HG03175 (cell line): ENCODE measurements around the gene AMOTL1.
"Not testable (repeated sequence)": the region's sequence is repeated elsewhere in the genome, so short reads cannot be mapped to it uniquely, and the experiment has no call there.

ENCODE experiments used
- ATAC-seq: cut with Tn5 transposase; IDR thresholded peaks from one replicate; pipeline ENCODE4 v1.9.1; 2021; ENCODE audit warnings: mild to moderate bottlenecking, moderate library complexity; ENCODE audit not compliant: unreplicated experiment

Gene AMOTL1

DNA sequence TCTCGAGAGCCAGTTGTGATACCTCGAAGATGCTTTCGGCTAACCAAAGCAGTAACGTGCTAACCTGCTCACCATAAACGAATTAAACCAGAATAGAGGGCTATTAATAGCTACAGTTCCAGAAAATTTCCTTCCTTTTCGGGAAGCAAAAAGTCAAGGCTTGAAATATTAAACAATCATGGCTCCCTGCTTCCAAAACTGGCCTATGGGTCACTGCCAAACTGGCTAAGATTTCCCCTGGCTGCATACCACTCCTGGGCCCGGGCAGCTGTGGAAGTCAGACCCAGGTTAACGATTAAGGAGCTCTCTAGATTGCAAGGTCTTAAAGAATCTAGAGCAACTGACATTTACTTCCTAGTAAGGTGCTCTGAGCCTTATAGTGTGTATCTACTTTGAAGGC lies 1.7 kb downstream of the AMOTL1 start:
- ATAC-seq, result no peak

DNA sequence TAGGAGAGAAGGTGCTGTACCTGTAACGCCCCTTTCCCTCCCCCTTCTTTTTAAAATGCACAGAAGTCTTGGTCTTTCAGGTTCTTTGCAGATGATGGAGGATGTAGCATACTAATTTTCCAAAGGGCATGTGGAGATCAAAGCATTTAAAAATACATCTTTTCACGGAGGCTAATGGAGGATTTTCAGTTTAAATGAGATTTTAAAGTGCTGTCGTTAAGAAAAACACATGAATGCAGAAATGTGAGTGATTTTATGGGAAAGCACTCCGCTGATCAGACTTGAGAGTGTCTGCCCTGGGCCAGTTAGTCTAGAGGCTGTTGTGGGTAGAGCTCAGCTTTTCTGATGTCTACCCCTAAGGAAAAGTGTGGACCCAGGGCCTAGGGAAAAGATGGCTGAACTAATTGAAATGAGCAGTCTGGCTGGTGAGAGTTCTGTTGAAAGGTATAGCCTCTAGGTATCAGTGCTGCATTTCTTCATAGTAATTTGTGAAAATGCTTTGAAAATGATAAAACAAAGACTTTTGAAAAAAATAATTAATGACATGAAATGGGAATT lies 2.5 kb downstream of the AMOTL1 start:
- ATAC-seq, result no peak

DNA sequence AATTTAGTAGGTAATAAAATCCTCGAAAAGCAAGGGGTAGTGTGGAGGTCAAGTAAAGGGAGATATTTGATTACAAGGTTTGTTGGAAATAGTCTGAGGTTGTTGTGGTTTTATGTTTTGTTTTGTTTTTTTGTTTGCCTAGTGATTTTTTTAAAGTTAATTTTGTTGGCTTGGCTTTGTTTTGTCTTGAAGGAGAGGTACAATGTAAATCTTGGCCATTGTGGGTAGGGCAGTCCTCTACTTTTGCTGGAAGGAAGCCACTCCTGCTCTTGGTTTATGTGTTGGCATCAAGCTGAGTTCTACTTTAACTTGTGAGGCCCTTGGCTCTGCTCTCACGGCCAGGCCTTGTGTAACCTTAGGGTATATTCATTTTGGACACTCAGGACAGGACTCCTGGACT lies 3.2 kb downstream of the AMOTL1 start:
- no peak for ATAC-seq

DNA sequence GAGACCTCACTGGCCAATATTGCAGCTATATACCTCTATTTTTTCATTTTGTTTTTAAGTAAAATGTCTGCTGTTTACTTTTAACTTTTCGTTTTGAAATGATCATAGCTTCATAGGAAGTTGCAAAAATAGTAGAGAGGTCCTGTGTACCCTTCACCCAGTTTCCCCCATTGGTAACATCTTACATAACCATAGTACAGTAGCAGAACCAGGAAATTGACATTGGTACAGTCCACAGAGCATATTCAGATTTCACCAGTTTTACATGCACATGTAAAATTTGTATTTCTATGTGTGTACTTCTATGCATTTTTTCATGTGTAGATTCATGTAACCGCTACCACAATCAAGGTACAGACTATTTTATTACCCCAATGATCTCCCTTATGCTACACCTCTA lies 3.8 kb downstream of the AMOTL1 start:
- no peak for ATAC-seq

DNA sequence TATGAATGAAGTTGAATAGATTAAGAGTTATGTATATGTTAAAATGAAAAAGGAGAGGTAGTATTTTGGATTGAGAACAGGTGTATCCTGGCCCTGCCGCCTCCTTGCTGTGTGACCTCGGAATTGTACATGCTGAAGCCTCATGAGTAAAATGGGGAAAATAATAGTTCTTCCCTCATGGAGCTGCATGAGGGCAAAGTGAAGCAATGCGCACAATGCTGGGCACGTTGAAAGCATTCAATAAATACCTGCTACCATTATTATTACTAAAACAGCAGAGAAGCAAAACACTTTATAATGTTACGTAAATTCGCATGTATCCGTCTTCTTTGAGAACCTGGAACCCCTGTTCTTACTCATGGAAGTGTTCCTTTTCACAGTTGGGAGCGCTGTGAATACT lies 5.7 kb downstream of the AMOTL1 start:
- ATAC-seq, result no peak

DNA sequence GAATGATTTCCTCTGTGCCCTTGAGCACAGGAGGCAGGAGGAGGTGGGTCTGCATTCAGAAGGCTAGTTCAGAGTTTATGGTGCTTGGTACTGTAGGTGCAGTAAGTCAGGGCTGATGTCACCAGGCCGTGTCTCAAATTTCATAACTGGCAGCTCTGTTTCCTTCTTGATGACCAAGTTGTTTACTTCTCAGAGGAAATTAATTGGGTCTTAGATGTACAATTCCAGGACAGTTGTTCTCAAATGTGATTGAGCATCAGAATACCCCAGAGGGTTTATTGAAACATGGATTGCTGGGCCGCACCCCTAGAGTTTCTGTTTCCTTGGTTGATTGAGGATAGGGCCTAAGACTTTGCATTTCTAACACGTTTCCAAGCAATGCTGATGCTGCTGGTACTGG lies 6.2 kb downstream of the AMOTL1 start:
- no peak for ATAC-seq

DNA sequence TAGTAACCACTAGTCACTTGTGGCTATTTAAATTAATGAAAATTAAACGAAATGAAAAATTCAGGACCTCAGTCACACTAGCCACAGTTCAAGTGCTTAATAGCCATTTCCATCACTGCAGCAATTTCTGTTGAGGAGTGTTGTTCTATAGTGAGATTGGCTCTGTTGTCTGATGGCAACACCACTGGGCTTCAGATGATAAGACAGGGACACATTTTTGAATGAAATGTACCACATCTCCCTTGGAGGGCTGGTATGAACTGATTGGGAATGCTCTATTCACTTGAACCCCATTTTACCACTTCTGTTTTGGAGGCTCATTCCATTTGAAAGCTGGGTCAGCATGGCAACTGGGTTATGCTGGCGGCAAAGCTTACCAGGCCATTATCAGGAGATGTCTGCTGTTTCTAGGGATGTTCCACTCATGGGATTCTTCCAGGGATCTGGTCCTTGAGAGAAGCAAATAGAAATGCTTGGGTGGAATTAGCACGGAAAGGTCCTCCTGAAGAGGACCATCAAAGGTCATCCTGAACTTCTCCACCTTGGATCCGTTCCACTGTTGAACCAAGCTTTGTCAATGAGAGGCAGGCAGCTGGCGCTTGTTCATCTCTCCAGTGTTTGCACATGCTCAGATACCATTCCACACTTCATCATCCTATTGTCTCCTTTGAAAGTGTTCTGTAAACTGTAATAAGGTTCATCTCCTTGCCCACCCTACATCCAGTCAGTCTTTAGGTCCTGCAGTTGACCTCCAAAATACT lies 7.6 kb downstream of the AMOTL1 start:
- no peak for ATAC-seq

DNA sequence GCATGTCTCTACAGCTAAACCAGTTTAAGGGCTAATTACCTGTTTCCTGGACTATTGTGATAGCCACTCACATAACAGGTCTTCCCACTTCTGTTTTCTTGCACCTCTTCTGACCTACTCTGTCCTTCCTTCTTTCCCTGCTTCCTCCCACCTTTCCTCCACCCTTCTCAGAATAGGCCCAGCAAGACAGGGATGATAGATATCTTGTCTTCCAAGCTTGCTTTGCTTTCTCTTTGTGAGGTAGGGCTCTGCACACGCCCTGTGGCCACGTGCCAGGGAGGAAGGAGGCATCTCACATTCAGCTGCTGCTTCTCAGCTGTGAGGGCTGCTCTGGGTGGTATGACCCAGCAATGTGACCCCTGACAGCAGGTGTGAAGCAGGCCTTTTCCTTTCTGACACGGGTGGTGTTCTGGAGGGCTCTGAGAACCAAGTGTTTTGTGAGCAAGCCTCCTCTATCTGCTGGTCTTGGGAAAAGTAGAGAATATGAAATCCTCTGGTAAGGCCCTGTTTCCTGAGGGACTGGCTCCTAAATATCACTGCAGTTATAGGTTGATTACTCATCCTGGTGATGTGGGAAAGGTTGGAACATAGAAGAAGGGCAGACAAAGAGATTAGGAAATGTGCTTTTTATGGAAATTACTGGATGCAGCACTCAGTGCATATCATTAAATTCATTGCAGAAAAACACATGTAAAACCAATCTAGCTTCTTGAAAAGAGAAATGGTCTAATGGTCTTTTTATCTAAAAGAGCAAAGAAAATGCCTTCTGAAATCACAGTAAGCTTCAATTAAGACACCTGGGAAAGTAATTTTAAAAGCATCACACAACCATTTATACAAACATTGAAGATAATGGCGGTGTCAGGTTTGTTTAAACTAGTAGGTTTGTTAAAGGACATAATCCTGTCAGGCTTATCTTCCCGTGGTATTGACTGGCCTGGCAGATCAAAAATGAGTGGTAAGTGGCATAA lies 8.5 kb downstream of the AMOTL1 start:
- ATAC-seq, result no peak

DNA sequence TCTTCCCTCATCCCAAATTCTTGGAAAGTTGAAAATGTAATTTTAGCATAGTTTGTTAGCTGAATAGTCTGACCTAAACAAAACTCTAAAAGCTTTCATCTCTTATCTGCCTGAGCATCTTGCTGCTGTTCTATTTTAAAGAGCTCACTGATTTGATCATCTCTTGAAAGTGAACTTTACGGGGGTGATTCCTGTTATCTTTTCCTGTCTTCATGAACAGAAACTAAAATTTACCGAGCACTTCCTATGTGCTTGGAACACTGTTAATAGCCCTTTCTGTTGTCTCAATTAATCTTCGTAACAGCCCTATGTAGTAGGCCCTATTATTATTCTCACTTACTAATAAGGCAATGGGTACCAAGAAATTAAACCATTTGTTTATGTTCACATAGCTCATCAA lies 12.3 kb downstream of the AMOTL1 start:
- ATAC-seq, result no peak

DNA sequence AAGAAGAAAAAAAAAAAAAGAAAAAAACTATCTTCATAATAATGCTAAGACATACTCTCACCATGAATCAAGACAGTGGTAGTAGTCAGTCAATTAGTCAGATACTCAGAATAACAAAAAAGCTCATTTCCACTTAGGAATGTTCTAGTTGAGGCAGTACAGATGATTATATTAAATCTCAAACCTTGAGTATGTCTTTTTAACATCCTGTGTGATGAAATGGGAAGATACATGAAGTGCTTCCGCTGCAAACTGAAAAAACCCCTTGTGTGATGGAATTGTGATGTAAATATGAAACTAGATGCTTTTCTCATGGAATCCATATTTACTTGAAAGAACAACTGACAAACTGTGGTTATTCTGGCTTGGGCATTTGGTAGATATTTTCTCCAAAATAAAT lies 13.7 kb downstream of the AMOTL1 start:
- no peak for ATAC-seq

DNA sequence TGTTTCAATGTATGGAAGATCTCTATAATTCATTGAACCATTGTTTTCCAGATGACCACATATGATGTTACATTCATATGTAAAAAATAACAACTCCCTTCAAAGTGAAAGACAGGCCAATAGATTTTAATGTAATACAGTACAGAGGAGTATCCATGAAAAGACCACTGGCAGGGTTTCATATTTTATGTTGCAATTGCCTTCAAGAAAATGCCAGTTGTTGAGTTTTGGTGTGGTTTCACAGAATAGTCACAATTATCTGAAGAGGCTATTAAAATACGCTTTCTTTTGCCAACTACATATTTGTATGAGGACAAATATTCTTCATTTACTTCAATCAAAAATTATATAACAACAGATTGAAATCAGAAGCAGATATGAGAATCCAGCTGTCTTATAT lies 14.3 kb downstream of the AMOTL1 start:
- ATAC-seq, result no peak

DNA sequence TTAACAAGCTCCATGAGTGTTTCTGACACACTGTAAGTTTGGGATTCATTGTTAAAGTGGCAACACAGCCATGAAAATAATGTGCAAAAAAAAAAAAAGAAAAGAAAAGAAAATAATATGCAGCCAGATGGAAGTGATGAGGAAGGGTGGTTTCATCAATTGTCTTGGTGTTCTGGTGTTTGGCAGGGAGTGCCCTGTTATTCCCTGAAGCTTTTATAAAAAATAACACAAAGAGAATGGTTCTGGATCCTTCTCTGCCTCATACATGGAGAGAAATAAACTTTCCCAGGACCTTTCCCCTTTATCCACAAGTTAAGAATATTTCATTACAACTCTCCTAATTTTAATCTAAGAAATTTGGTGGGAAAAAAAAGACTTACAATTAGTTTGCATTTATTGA lies 16.7 kb downstream of the AMOTL1 start:
- ATAC-seq, result no peak

DNA sequence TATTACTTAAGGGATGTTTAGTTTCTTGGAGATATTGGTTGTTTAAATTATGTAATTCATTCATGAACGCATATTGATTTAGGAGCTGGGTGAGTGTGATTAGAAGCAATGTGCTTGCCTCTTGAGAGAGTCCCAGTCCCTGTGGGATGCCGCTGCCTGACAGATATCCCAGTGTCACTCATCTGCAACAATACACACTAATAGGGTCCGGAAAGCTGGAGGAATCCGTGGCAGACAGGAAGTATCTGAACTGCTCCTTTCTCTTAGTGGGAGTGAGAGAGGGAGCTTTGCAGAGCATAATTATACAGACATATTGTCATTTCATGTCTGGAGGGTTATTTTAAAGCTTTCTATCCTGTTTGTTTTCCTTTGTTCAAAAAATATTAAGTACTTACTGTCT lies 17.4 kb downstream of the AMOTL1 start:
- ATAC-seq, result no peak

DNA sequence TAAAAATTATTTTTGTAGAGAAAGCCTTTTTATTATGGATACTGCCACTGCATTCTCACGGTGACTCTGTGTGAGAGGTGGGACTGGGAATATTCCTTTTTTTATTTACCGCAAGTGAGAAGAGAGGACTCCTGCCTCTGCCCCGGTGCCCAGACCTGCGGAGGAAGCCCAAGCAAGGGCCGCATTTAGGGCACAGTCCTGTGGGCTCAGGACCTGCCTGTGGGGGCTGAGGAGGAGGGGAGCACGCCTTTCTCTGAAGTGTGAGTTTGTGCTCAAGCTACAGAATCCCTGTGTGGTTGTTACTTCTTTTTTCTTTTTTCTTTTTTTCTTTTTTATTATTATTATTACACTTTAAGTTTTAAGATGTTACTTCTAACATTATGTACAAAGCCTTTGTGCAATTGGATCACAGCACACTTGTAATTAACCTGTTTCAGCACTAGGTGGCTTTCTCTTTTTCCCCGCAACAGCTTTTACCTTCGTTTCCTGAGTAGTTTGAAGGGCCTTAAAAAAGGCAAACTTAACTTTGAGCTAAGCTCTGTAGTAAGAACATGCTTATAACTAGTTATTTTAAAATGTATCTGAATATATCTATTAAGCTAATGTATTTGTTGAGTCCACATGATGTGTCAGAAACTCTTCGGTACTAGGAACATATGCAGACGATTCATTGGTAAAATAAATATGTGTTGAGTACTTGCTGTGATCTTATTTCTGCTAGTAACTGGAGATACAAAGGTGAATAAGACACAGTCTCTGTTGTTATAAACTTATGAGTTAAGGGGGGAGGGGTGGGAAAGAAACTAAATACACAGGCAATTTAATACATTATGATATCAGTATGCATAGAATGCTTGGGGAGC lies 18.3 kb downstream of the AMOTL1 start:
- peak; percentile 65 for ATAC-seq

DNA sequence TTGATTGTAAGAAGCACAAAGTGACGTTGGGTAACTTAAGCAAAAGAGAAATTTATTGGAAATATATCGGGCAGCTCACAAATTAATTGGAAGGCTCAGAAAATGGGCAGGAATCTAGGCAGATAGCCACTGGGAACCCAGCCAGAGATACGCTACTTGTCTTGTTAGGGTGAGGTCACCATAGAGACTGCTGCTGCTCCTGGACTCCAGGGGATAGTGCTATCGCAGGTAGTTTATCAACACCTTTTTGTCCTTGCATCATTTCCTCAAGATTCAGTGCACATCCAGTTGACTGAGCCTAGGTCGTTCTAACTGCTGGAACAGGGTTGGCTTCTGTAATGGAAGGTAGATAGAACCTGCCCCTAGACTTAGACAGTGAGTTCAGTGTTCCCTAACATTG lies 19.6 kb downstream of the AMOTL1 start:
- ATAC-seq, result no peak

DNA sequence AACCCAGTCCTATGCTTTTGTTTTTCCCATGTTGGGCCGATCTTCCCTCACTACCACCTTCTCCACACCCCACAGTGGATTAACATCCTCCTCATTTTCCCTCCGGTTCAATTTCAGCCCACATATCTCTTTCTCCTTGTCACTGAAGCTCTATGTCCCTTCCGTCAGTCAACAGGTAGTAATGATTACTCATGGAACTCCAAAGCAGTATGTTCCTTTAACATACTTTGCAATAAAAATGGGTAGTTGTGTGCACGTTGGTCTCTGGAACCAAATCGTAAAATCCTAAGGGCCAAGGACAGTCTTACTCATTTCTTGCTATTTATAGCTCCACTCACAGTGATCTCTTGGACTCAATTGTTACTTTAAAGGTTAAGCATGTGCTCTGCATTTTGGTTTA lies 20.2 kb downstream of the AMOTL1 start:
- no peak for ATAC-seq

DNA sequence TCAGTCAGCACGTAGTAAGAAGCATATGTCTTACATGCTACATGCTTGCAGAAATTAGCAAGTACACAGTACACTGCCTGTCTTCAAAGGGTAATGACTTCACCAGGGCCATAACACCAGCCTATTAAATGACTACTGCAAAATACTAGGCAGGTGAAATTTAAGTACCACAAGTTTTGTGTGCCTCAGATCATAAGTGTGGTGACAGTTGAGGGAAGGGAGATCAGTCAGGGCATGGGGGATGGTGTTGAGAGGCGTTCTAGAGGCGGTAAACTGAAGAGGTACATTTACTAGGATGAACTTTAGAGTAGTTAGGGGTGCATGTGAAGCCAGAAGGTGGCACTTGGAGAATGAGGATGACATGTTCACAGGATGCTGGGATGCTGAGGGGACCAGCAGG lies 22.0 kb downstream of the AMOTL1 start:
- ATAC-seq, result no peak

DNA sequence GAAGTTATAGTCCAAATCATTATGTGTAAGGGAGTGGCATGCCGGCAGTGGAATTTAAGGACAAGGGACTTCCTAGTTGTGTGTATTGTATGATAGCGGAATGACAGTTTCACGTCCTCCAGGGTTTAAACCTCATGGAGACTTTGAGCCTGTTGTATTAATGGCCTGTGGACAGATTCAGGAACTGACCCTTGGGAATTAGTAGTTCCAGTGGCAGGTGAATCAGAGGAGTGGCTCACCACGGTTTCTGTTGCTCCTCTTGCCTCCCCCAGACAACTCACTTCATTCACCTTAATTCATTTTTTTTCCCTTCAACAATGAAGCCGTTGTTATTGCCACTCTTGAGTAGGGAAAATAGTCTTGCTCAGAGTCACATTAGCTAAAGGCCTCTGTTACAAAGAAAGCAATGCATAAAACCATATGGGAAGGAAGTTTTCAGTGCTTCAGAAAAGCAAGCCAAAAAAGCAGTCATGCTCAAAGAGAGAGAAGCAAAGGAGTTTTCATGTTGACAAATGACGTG lies 22.6 kb downstream of the AMOTL1 start:
- ATAC-seq, result no peak

DNA sequence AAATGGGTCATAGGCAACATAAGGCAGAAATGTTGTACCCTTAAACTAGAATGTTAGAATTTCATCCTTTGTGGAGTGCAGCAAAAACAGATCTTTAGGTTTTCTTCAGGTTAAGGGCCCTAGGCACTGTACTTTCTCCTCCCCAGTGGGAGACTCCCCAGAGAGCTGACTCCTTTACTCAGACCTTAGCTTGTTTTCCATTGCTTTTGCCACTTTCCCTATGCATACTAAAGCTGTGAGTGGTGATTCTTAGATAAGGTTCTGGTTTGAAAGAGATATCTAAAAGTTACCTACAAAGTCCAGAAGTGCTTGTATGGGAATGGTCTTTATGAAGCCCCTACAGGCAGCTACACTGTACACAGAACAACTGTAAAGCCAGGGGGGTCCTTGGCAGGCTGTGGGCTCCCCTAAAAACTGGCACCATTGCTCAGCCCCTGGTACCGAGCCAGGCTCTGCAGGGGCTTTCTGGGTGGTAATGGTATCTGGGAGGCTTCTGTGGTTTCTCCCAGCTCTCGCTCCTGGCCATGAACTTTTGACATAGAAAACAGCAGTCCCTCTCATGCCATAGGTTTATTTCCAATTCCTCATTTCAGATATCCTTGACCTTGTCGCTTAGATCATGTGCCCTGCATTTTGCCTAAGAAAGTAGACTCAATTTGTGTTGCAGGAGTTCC lies 23.2 kb downstream of the AMOTL1 start:
- no peak for ATAC-seq

DNA sequence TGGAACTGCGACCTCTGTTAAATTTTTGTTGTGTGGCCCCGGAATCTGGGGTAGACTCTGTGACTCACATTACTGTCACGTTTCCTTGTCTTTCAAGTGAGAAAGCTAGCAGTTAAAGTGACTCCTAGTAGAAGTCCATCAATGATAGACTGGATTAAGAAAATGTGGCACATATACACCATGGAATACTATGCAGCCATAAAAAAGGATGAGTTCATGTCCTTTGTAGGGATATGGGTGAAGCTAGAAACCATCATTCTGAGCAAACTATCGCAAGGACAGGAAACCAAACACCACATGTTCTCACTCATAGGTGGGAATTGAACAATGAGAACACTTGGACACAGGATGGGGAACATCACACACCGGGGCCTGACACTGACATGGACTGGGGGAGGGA lies 23.8 kb downstream of the AMOTL1 start:
- not testable (repeated sequence) for ATAC-seq
